Neural progenitor cell (in vitro differentiated cells): ENCODE data around the gene TMEM175. TPM values are rescaled to one million over a fixed set of nuclear protein-coding genes. Genes with fewer than 3 reads are reported as not detected.

ENCODE experiments used
- DNase-seq: peaks from one replicate; pipeline ENCODE4 v3.0.0-alpha.2; 2016; ENCODE audit warnings: low spot score
- H2AFZ ChIP-seq: fragments of 200-600 bp; sonication (generic); replicated peaks from 2 replicates; pipeline ENCODE4 v1.6.1; 2016; ENCODE audit warnings: antibody characterized with exemption
- H3F3A ChIP-seq: fragments of 200-600 bp; sonication (generic); 2 replicates; pipeline ENCODE4 v1.6.1; 2016; ENCODE audit warnings: antibody characterized with exemption, low read depth
- H3K27ac ChIP-seq: fragments of 200-600 bp; sonication (generic); 2 replicates; pipeline ENCODE4 v1.5.1; 2016; ENCODE audit warnings: mild to moderate bottlenecking
- H3K27me3 ChIP-seq: fragments of 200-600 bp; sonication (generic); 2 replicates; pipeline ENCODE4 v1.6.1; 2016; ENCODE audit warnings: mild to moderate bottlenecking, moderate library complexity
- H3K36me3 ChIP-seq: fragments of 200-600 bp; sonication (generic); 2 replicates; pipeline ENCODE4 v1.5.1; 2016
- H3K4me1 ChIP-seq: fragments of 200-600 bp; sonication (generic); 2 replicates; pipeline ENCODE4 v1.6.1; 2016; ENCODE audit warnings: mixed run types
- H3K4me2 ChIP-seq: fragments of 200-600 bp; sonication (generic); 2 replicates; pipeline ENCODE4 v1.6.1; 2016
- H3K4me3 ChIP-seq: fragments of 200-600 bp; sonication (generic); 2 replicates; pipeline ENCODE4 v1.5.1; 2016
- H3K79me2 ChIP-seq: fragments of 200-600 bp; sonication (generic); 2 replicates; pipeline ENCODE4 v1.6.1; 2016; ENCODE audit warnings: low read depth
- H3K9ac ChIP-seq: fragments of 200-600 bp; sonication (generic); 2 replicates; pipeline ENCODE4 v1.6.1; 2016
- H3K9me3 ChIP-seq: fragments of 200-600 bp; sonication (generic); 2 replicates; pipeline ENCODE4 v1.5.1; 2016; ENCODE audit warnings: low read depth
- H4K20me1 ChIP-seq: fragments of 200-600 bp; sonication (generic); 2 replicates; pipeline ENCODE4 v1.6.1; 2016; ENCODE audit warnings: low read depth
- H3K27ac Mint-ChIP-seq: 3 replicates; pipeline ENCODE4 v1.8.0; 2021; ENCODE audit warnings: mixed read lengths
- H3K27me3 Mint-ChIP-seq: 2 replicates; pipeline ENCODE4 v1.8.0; 2022; ENCODE audit warnings: low read depth, mild to moderate bottlenecking, inconsistent platforms, moderate library complexity, mixed read lengths; ENCODE audit not compliant: insufficient read depth
- H3K36me3 Mint-ChIP-seq: 3 replicates; pipeline ENCODE4 v1.8.0; 2021; ENCODE audit warnings: mixed read lengths
- H3K4me1 Mint-ChIP-seq: 3 replicates; pipeline ENCODE4 v1.8.0; 2021; ENCODE audit warnings: mixed read lengths
- H3K4me3 Mint-ChIP-seq: 3 replicates; pipeline ENCODE4 v1.8.0; 2021; ENCODE audit warnings: mild to moderate bottlenecking, moderate library complexity, mixed read lengths
- H3K9me3 Mint-ChIP-seq: 3 replicates; pipeline ENCODE4 v1.8.0; 2020; ENCODE audit warnings: mixed read lengths
- EZH2 ChIP-seq: fragments of 200-600 bp; sonication (generic); IDR thresholded peaks from 2 replicates; pipeline ENCODE4 v1.6.1; 2017; ENCODE audit warnings: antibody characterized with exemption, mild to moderate bottlenecking, moderate library complexity
- EZH2phosphoT487 ChIP-seq: fragments of 200-600 bp; sonication (generic); IDR thresholded peaks from 2 replicates; pipeline ENCODE4 v1.6.1; 2017; ENCODE audit warnings: antibody characterized with exemption
- total RNA-seq: library from RNA; depleted of rRNA; stranded (reverse); fragments of >200 nt; gene quantifications from 2 replicates; pipeline ENCODE4 v1.2.3, GENCODE V29; 2015; ENCODE audit warnings: low replicate concordance
- TF ChIP-seq, protein P1 (sequence below): fragments of 200-600 bp; sonication (generic); IDR thresholded peaks from 2 replicates; pipeline ENCODE4 v1.5.1; 2017; ENCODE audit warnings: antibody characterized with exemption, mild to moderate bottlenecking

TMEM175 gene
- total RNA-seq, 1 donor from 2014 or later: 4.4 TPM

DNA sequence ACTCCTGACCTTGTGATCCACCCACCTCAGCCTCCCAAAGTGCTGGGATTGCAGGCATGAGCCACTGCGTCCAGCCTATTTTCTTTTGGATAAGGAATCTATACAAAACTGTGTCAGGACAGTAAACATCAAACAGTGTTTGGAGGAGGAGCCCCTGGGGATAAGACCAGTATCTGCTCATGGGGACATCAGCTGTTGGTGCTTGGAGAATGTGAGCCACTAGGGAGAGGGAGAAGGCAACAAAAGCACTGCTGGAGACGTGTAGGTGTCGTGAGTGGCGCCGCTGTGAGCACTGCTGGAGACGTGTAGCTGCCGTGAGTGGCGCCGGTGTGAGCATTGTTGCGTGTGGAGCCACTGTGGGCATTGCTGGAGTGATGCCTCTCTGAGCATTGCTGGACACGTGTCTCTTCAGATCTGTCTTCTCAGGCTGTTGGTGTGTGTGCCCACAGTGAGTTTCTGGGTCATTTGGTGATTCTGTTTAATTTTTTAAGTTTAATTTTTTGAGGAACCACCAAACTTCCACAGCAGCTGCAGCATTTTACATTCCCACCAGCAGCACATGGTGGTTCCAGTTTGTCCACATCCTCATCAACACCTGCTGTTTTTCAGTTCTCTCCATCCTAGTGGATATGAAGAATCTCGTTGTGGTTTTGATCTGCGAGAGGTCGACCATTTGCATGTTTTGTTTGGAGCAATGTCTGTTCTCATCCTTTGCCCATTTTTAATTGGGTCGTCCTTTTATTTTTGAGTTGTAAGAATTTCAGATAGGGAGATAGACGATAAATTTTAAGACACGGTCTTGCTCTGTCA is 22.2 kb downstream of the TMEM175 start:
- Histone ChIP-seq H3F3A (no peaks in the 10 kb centered on the region), H3K9me3 (no peaks in the 10 kb centered on the region), H3K4me1 (peaks cover 4% of the 10 kb centered on the region), H4K20me1 (no peaks in the 10 kb centered on the region), H2AFZ (no peak overlapping the region), H3K4me3 (no peak overlapping the region), H3K9ac (no peak overlapping the region), H3K36me3 (no peaks in the 10 kb centered on the region), H3K79me2 (no peaks in the 10 kb centered on the region), H3K27me3 (no peaks in the 10 kb centered on the region), H3K4me2 (no peak overlapping the region), H3K27ac (no peak overlapping the region)
- Mint-ChIP-seq H3K9me3 (no peaks in the 10 kb centered on the region), H3K27ac (no peak overlapping the region), H3K36me3 (peaks cover 11% of the 10 kb centered on the region), H3K27me3 (peaks cover 6% of the 10 kb centered on the region), H3K4me1 (peaks cover 6% of the 10 kb centered on the region), H3K4me3 (no peak overlapping the region)
- no peak for DNase-seq
- TF ChIP-seq, protein P1, sequence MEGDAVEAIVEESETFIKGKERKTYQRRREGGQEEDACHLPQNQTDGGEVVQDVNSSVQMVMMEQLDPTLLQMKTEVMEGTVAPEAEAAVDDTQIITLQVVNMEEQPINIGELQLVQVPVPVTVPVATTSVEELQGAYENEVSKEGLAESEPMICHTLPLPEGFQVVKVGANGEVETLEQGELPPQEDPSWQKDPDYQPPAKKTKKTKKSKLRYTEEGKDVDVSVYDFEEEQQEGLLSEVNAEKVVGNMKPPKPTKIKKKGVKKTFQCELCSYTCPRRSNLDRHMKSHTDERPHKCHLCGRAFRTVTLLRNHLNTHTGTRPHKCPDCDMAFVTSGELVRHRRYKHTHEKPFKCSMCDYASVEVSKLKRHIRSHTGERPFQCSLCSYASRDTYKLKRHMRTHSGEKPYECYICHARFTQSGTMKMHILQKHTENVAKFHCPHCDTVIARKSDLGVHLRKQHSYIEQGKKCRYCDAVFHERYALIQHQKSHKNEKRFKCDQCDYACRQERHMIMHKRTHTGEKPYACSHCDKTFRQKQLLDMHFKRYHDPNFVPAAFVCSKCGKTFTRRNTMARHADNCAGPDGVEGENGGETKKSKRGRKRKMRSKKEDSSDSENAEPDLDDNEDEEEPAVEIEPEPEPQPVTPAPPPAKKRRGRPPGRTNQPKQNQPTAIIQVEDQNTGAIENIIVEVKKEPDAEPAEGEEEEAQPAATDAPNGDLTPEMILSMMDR: no peak
- TF ChIP-seq EZH2phosphoT487 (no peak), EZH2 (no peak)

DNA sequence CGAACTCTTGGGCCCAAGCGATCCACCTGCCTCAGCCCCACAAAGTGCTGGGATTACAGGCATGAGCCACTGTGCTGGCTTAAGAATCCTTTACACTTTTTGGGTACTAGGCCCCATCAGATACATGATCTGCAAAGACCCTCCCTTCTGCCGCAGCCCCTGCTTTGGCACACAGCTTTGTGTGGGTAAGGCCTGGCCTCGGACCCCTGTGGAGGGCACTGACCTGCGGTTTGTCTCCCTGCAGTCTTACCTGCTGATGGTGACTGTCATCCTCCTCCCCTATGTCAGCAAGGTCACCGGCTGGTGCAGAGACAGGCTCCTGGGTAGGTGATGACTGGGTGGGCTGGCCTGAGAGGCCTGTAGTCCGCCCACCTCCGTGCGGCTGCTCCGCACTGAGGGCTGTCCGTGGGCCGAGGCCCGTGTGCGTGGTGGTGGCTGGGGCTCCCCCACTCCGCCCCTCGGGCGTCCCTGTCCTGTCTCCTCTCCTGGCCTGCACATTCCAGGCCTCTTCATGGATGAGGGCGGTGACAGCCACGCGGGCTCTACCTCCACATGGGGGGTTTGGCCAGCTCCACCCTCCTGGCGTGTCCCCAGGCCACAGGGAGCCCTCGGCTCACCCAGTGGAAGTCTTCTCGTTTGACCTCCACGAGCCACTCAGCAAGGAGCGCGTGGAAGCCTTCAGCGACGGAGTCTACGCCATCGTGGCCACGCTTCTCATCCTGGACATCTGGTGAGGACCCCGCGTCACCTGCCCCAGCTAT is 23.1 kb downstream of the TMEM175 start:
- no peak overlapping the region for H3K4me3 ChIP-seq
- no peaks in the 10 kb centered on the region for H3F3A ChIP-seq
- no peak overlapping the region for H2AFZ ChIP-seq
- TF ChIP-seq, protein P1: no peak
- TF ChIP-seq EZH2: no peak
- TF ChIP-seq EZH2phosphoT487: no peak
- H4K20me1 ChIP-seq: no peaks in the 10 kb centered on the region
- H3K27me3 Mint-ChIP-seq: peaks cover 4% of the 10 kb centered on the region
- H3K9ac ChIP-seq: no peak overlapping the region
- DNase-seq: no peak
- no peaks in the 10 kb centered on the region for H3K9me3 Mint-ChIP-seq
- H3K9me3 ChIP-seq: no peaks in the 10 kb centered on the region
- no peaks in the 10 kb centered on the region for H3K27me3 ChIP-seq
- H3K79me2 ChIP-seq: no peaks in the 10 kb centered on the region
- no peak overlapping the region for H3K4me3 Mint-ChIP-seq
- H3K36me3 Mint-ChIP-seq: peaks cover 11% of the 10 kb centered on the region
- H3K4me1 ChIP-seq: peaks cover 4% of the 10 kb centered on the region
- H3K36me3 ChIP-seq: no peaks in the 10 kb centered on the region
- peaks cover 6% of the 10 kb centered on the region for H3K4me1 Mint-ChIP-seq
- no peak overlapping the region for H3K27ac ChIP-seq
- no peak overlapping the region for H3K27ac Mint-ChIP-seq
- H3K4me2 ChIP-seq: no peak overlapping the region

DNA sequence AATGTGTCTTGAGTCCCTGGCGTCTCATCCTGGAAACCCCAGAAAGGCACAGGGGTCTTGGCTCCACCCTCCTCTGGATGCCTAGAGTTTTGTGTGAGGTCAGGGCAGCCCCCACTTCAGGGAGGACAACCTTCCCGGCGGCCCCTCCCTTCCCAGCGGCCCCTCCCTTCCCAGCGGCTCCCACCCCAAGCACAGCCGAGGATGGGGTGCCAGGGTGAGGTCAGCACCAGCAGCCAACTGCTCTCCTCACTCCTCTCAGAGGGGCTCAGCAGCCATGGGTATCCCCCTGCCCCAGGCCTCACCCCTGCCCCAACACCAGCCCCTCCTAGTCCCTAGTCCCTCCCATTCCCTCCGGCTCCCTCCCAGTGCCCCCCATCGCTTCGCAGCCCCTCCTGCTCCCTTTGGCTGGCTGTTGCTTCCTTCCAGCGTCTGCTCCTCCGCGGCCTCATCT is 23.7 kb downstream of the TMEM175 start:
- Histone ChIP-seq H3K4me2 (no peak overlapping the region), H3K36me3 (no peaks in the 10 kb centered on the region), H3F3A (no peaks in the 10 kb centered on the region), H3K4me3 (no peak overlapping the region), H3K27me3 (no peaks in the 10 kb centered on the region), H2AFZ (no peak overlapping the region), H3K27ac (no peak overlapping the region), H4K20me1 (no peaks in the 10 kb centered on the region), H3K4me1 (peaks cover 4% of the 10 kb centered on the region), H3K9ac (no peak overlapping the region), H3K79me2 (no peaks in the 10 kb centered on the region), H3K9me3 (no peaks in the 10 kb centered on the region)
- TF ChIP-seq, protein P1: no peak
- TF ChIP-seq EZH2: no peak
- no peak for TF ChIP-seq EZH2phosphoT487
- Mint-ChIP-seq H3K4me1 (peaks cover 6% of the 10 kb centered on the region), H3K9me3 (no peaks in the 10 kb centered on the region), H3K27ac (no peak overlapping the region), H3K36me3 (peaks cover 11% of the 10 kb centered on the region), H3K4me3 (no peak overlapping the region), H3K27me3 (peaks cover 4% of the 10 kb centered on the region)
- DNase-seq: no peak
